GM12891 (cell line): ENCODE data around the gene GABRR3.

Experiments used
- DNase-seq: peaks from one replicate; pipeline ENCODE4 v3.0.0; 2011; ENCODE audit warnings: low spot score; ENCODE audit not compliant: insufficient read length
- FAIRE-seq: peaks from 2 replicates; lab custom pipeline; 2011; peaks lifted over from hg19 to GRCh38; lab: Jason Lieb, UNC
- PAX5 ChIP-seq: IDR thresholded peaks from 2 replicates; pipeline ENCODE4 v1.6.1; 2011; ENCODE audit warnings: low read length, moderate library complexity, mild to moderate bottlenecking; ENCODE audit not compliant: insufficient read depth, severe bottlenecking
- POLR2A ChIP-seq: IDR thresholded peaks from 2 replicates; pipeline ENCODE4 v1.6.1; 2011; ENCODE audit warnings: low read depth, low read length, control low read depth
- POLR2AphosphoS5 ChIP-seq: IDR thresholded peaks from 2 replicates; pipeline ENCODE4 v1.6.1; 2011; ENCODE audit warnings: low read depth, low read length, control low read depth
- POU2F2 ChIP-seq: IDR thresholded peaks from 2 replicates; pipeline ENCODE4 v1.6.1; 2011; ENCODE audit warnings: low read depth, mild to moderate bottlenecking, control low read depth, low read length, moderate library complexity
- SPI1 ChIP-seq: IDR thresholded peaks from 2 replicates; pipeline ENCODE4 v1.6.1; 2011; ENCODE audit warnings: low read depth, low read length, control low read depth
- TAF1 ChIP-seq: IDR thresholded peaks from 2 replicates; pipeline ENCODE4 v1.6.1; 2011; ENCODE audit warnings: low read depth, low read length, control low read depth

GABRR3 gene

DNA sequence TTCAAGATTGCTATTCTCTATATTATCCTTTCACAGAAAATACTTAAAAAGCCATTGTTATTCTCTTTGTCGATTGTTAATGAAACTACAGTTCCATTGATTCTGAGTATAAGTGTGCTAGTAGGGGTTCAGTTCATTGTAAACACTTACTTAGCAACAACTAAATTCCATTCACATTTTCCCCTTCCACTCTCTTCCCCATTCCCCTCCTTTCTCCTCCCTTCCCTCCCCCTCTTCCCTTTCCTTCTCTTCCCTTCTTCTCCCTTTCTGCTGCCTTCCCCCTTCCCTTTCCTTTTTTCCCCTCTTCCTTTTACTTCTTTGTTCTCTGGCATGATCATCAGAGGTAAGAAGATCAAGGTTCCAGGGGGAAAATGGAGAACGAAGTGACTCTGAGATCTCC lies 41.6 kb downstream of the GABRR3 start:
- TF ChIP-seq SPI1 (no peak), POLR2A (no peak), POU2F2 (no peak), POLR2AphosphoS5 (no peak), TAF1 (no peak), PAX5 (no peak)
- FAIRE-seq = no peak
- DNase-seq = no peak

DNA sequence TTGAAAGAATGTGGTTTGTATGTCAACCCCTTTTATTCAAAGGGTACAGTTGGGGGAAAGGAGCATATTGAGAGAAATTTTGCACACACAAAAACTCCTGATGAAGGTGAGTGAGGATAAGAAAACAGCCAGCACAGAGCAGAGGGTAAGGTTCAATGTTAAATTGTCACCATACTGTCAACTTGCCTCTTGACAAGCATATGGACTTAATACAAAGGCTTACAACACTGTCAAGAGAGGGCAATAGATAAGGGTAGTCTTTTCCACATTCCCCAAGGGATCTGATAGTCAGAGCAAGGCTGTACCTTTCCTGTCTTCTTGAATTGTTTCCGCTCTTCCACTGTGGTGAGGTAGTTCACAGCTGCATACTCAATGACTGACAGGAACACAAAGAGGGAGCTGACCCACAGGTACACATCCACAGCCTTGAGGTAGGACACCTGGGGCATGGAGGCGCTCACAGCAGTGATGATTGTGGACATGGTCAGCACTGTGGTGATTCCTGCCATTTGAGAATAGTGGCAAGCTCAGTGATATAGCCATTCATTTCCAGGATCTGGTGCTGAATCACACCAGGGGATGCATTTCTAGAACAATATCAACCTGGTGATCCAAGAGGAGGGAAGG lies 42.5 kb downstream of the GABRR3 start:
- DNase-seq (no peak), FAIRE-seq (no peak)
- TF ChIP-seq SPI1 = no peak
- TF ChIP-seq POLR2A = no peak
- no peak for TF ChIP-seq PAX5
- no peak for TF ChIP-seq POU2F2
- no peak for TF ChIP-seq TAF1
- TF ChIP-seq POLR2AphosphoS5 = no peak

DNA sequence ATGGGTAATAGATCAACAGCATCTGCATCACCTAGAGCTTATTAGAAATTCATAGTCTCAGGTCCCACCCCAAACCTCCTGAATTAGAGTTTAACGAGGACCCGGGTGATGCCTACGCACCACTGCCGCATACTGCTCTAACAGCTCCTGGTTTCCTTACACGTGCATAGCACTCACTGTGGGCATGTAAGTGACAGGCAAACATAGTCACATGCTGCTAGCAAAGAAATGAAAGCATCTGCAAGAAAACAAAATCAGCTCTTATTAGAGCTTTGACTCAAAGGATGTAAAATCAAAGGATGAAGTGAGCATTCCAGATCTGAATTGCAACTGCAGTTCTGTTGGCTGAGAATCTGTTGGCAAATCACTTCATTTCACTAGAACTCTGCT lies 43.8 kb downstream of the GABRR3 start:
- no peak for FAIRE-seq
- no peak for TF ChIP-seq POLR2A
- no peak for TF ChIP-seq POU2F2
- no peak for TF ChIP-seq TAF1
- no peak for TF ChIP-seq PAX5
- DNase-seq = no peak

DNA sequence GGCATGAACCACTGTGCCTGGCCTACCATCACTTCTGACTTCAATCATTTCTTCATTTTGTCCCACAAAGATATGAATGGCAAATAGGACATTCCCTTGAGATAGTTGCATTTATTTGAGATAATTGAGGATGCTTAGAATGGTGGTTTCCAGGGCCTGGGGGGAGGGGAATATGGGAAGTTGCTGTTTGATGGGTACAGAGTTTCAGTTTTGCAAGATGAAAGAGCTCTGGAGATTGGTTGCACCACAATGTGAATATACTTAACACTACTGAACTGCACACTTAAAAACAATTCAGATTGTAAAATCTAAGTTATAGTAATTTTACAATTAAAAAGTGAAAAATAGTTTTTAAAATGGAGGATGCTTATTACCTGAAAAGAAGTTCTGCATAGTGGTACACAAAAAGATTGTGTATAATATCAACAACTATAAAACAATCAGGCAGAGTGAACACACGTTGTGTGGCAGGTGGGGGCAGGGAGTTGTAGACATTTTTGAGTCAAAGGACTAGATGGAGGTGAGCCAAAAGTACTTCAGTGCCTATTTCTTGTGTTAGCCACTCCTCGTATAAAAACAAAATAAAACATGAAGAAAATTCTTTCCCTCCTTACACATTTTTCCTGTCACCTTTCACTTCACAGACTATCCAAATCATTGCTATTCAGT lies 44.4 kb downstream of the GABRR3 start:
- no peak for FAIRE-seq
- DNase-seq = no peak
- TF ChIP-seq SPI1 (no peak), POLR2AphosphoS5 (no peak), POLR2A (no peak), POU2F2 (no peak), TAF1 (no peak), PAX5 (no peak)

DNA sequence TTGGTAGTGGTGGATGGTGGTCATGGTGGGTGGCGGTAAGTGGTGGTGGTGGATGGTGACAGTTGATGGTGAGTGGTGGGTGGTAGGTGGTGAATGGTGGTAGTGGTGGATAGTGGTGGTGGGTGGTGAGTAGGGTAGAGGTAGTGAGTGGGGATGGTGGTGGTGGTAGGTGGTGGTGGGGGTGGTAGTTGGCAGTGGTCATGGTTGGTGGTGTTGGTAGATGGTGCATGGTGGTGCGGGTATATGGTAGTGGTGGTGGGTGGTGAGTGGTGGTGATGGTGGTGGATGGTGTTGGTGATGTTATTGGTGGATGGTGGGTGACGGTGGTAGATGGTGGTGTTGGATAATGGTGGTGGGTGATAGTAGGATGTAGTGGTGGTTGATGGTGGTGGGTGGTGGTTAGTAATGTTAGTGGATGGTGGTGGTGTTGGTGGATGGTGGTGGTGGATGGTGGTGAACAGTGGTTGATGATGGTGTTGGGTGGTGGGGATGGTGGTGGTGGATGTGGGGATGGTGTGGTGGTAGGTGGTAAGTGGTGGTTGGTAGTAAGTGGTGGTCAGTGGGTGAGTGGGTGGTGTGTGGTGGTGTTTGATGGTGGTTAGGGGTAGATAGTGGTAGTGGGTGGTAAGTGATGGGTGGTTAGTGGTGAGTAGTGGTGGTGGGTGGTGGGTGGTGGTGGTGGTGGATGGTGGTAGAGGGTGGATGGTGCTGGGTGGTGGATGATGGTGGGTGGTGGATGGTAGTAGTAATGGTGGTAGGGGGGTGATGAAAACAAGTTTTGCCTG lies 46.1 kb downstream of the GABRR3 start:
- FAIRE-seq = peak; percentile 9
- no peak for TF ChIP-seq PAX5
- DNase-seq = no peak

DNA sequence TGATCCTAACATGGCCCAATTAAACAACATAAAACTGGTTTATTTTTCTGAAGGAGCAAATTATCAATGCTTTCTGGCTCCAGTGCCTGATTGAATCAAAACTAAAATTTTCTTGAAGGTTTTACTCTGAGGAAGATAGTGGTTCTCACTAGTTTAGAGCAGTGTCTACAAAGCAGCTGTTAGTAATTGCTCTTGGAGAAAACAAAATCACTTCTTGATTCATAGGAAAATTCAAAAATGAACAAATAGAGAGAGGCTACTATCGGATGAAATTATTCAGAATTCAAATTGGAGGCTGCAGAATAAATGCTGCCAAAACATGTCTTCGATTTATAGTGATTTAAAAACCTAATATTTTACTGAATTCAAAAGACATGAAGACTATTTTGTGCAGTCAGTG lies 47.8 kb downstream of the GABRR3 start:
- DNase-seq (no peak), FAIRE-seq (no peak)
- no peak for TF ChIP-seq TAF1
- TF ChIP-seq SPI1 = no peak
- no peak for TF ChIP-seq POU2F2
- TF ChIP-seq POLR2AphosphoS5 = no peak
- no peak for TF ChIP-seq POLR2A
- no peak for TF ChIP-seq PAX5

DNA sequence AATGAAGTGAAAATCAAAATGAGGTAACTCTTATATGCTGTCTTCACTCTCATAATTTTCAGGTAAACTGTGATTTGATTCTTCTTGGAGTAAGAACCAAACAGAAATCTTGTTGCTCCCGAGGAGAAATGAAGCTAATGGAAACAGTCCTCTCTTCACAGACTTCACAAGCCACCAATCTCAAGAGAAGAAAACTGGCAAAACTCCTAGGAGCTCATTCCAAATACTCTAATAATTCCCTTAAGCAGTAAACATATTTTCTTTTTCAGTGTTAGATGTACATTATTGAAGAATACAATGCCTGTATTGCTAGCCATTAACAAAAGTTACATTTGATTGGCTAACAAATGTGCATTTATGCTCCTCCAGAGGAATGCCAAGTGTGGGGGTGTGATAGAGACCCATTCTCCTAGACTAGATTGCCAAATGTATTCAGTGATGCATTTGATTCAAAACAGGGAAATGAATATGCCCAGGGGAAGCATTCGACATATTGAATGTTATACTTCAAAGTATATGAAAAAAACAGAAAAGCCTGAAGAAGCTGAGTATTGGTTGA lies 51.1 kb downstream of the GABRR3 start:
- no peak for TF ChIP-seq PAX5
- TF ChIP-seq POU2F2 = no peak
- TF ChIP-seq TAF1 = no peak
- no peak for TF ChIP-seq SPI1
- FAIRE-seq = no peak
- DNase-seq = no peak

DNA sequence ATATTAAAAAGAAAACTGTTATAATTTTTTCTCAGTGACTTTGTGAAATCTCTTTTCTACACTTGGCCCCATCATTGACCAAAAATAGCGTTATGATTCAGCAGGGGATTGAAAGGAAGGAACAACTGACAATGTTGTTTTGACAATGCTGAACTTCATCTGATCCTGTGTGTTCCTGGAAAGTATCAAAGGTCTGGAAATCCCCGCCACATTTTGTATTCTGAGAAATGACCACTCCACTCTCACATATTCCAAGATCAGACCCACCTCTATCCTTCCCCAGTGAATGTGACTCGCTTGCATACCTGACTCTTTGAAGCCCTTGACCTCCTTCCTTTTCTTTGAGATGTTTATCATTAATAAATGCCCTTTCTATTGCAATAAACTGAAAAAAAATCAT lies 53.2 kb downstream of the GABRR3 start:
- TF ChIP-seq SPI1 = no peak
- no peak for TF ChIP-seq TAF1
- no peak for TF ChIP-seq POLR2AphosphoS5
- no peak for TF ChIP-seq POLR2A
- TF ChIP-seq PAX5 = no peak
- TF ChIP-seq POU2F2 = no peak
- FAIRE-seq (peak; percentile 35), DNase-seq (no peak)

DNA sequence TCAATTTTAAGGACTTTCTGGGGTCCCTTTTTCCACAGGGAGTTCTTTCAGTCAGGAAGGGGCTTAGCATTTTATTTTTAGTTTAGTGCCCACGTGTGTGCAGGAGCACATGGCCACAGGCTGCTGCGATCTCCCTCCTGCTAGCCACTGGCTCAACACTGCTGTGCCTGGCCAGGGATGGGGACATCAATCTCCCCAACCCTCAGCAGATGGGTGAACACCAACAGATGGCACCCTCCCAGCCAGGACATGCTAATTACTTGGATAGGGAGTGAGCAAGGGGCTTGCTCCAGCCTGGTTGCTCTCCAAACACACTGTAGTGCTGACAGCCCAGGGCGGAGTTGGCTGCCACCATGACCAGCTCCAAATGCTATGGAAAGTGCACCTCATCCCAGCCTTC lies 55.5 kb downstream of the GABRR3 start:
- FAIRE-seq (peak; percentile 35), DNase-seq (no peak)
- TF ChIP-seq POLR2AphosphoS5 (no peak), SPI1 (no peak), PAX5 (no peak), POU2F2 (no peak), TAF1 (no peak), POLR2A (no peak)

DNA sequence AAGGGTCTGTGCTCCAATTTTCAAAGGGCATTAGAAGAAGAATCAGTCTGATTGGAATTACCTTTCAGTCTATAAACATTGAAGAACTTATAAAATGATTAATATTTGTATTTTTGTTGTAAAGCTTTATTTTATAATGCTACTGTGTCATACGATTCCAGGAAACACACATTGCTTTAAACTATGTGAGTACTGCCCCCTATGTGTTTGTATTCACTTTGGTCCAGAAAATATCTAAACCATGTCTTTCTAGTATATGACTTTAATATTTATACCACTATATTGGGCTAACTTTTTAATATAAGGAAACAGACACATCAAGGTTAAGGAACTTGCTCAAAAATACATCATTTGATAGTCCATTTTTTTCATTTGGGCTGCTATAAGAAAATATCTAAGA lies 59.6 kb downstream of the GABRR3 start:
- TF ChIP-seq SPI1 (no peak), POLR2AphosphoS5 (no peak), PAX5 (no peak), TAF1 (no peak), POU2F2 (no peak), POLR2A (no peak)
- DNase-seq = no peak
- FAIRE-seq = no peak
